ENCODE results near the gene FMN1.

Gene FMN1

GRCh38 chr15:32885713-32886112 lies 308.8 kb downstream of the FMN1 start:
- no peak for DNase-seq (ENCODE audit: low spot score)

- DNase-seq (ENCODE audit: low spot score): no peak
Observed at GRCh38 chr15:32884146-32884545, 310.4 kb downstream of the FMN1 start.

- DNase-seq (ENCODE audit: low spot score): no peak
Observed at GRCh38 chr15:32882955-32883354, 311.6 kb downstream of the FMN1 start.

- DNase-seq (ENCODE audit: low spot score): no peak
Observed at GRCh38 chr15:32881528-32881927, 313.0 kb downstream of the FMN1 start.

- DNase-seq (ENCODE audit: low spot score): no peak
Observed at GRCh38 chr15:32880642-32881041, 313.9 kb downstream of the FMN1 start.

GRCh38 chr15:32879980-32880379 lies 314.5 kb downstream of the FMN1 start:
- no peak for DNase-seq (ENCODE audit: low spot score)

- no peak for DNase-seq (ENCODE audit: low spot score)
Observed at GRCh38 chr15:32878869-32879805, 315.4 kb downstream of the FMN1 start.

GRCh38 chr15:32878342-32878741 lies 316.2 kb downstream of the FMN1 start:
- DNase-seq (ENCODE audit: low spot score): no peak

- no peak for DNase-seq (ENCODE audit: low spot score)
Observed at GRCh38 chr15:32877252-32878019, 317.1 kb downstream of the FMN1 start.

GRCh38 chr15:32873284-32874114 lies 321.0 kb downstream of the FMN1 start:
- DNase-seq (ENCODE audit: low spot score): no peak

GRCh38 chr15:32872621-32873283 lies 321.8 kb downstream of the FMN1 start:
- DNase-seq (ENCODE audit: low spot score): peak; percentile 22

- no peak for DNase-seq (ENCODE audit: low spot score)
Observed at GRCh38 chr15:32871883-32872282, 322.6 kb downstream of the FMN1 start.

GRCh38 chr15:32870240-32871033 lies 324.1 kb downstream of the FMN1 start:
- DNase-seq (ENCODE audit: low spot score): peak; percentile 78

GRCh38 chr15:32869776-32870175 lies 324.7 kb downstream of the FMN1 start:
- DNase-seq (ENCODE audit: low spot score): no peak

- DNase-seq (ENCODE audit: low spot score): no peak
Observed at GRCh38 chr15:32867313-32867626, 327.2 kb downstream of the FMN1 start.

GRCh38 chr15:32866454-32867312 lies 327.8 kb downstream of the FMN1 start:
- DNase-seq (ENCODE audit: low spot score): no peak

- DNase-seq (ENCODE audit: low spot score): no peak
Observed at GRCh38 chr15:32864841-32865240, 329.7 kb downstream of the FMN1 start.

- no peak for DNase-seq (ENCODE audit: low spot score)
Observed at GRCh38 chr15:32864051-32864450, 330.5 kb downstream of the FMN1 start.

- no peak for DNase-seq (ENCODE audit: low spot score)
Observed at GRCh38 chr15:32861761-32862160, 332.8 kb downstream of the FMN1 start.

- no peak for DNase-seq (ENCODE audit: low spot score)
Observed at GRCh38 chr15:32861174-32861573, 333.3 kb downstream of the FMN1 start.

Measured in AG08396 (cell line).